ENCODE data around the gene C2CD5. TPM values are rescaled to one million over a fixed set of nuclear protein-coding genes. Genes with fewer than 3 reads are reported as not detected.

C2CD5 gene
- total RNA-seq, 4 donors from 2014 or later, result 47.9 to 123 (median 63.6) TPM

DNA sequence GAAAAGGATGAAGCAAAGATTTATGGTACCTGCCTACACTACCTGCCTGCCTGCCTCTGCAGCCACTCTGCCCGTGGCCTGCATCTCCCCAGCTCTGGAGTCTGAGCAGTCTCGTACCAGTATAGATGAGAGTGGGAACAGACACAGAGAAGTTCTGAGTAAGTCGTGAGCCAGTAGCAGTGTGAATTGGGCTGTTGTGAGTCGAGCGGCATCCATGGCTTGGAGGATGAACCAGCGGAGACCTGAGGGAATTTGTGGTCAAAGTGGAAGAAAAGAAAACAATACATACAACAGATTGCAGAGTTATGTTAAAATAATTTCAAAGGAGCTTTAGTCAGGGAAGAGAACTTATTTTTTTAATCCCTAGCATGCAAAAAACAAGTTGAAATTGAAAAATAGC, 25.3 kb downstream of the C2CD5 start:
- 87 to 94% methylated on average over 5 to 6 of the region's 6 CpGs for WGBS, 2 donors (ENCODE audit: low coverage in 1 of 2)
- peaks cover 0 to 47% (median 16%) of the 10 kb centered on the region in 4 donors for H3K36me3 ChIP-seq
- intact Hi-C loops (cut with DNase I; ENCODE audit: low total_unique reads) (no loop called here), in situ Hi-C loops (cut with MboI; ENCODE audit: low pct_ligation_motif_present in 1 of 4, low pct_unique_long_range_greater_than_20kb in 1 of 4, low sequenced_read_pairs in 3 of 4) (no loop called here)
- no peak for DNase-seq
- H3K27ac ChIP-seq, result no peak overlapping the region
- peaks cover 0 to 5% (median 0%) of the 10 kb centered on the region in 4 donors for H3K4me1 ChIP-seq
- no peak overlapping the region for H3K4me3 ChIP-seq
- H3K27me3 ChIP-seq, result no peaks in the 10 kb centered on the region
- TF ChIP-seq POLR2AphosphoS5 (IDR thresholded peaks at IDR 0.05), result no peak
- TF ChIP-seq, protein P1, sequence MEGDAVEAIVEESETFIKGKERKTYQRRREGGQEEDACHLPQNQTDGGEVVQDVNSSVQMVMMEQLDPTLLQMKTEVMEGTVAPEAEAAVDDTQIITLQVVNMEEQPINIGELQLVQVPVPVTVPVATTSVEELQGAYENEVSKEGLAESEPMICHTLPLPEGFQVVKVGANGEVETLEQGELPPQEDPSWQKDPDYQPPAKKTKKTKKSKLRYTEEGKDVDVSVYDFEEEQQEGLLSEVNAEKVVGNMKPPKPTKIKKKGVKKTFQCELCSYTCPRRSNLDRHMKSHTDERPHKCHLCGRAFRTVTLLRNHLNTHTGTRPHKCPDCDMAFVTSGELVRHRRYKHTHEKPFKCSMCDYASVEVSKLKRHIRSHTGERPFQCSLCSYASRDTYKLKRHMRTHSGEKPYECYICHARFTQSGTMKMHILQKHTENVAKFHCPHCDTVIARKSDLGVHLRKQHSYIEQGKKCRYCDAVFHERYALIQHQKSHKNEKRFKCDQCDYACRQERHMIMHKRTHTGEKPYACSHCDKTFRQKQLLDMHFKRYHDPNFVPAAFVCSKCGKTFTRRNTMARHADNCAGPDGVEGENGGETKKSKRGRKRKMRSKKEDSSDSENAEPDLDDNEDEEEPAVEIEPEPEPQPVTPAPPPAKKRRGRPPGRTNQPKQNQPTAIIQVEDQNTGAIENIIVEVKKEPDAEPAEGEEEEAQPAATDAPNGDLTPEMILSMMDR (IDR thresholded peaks at IDR 0.05), result no peak
- no peak for TF ChIP-seq POLR2A (IDR thresholded peaks at IDR 0.05)
- no peak for TF ChIP-seq EP300 (IDR thresholded peaks at IDR 0.05; ENCODE audit: low read depth)
- H3K9me3 ChIP-seq, result no peaks in the 10 kb centered on the region

DNA sequence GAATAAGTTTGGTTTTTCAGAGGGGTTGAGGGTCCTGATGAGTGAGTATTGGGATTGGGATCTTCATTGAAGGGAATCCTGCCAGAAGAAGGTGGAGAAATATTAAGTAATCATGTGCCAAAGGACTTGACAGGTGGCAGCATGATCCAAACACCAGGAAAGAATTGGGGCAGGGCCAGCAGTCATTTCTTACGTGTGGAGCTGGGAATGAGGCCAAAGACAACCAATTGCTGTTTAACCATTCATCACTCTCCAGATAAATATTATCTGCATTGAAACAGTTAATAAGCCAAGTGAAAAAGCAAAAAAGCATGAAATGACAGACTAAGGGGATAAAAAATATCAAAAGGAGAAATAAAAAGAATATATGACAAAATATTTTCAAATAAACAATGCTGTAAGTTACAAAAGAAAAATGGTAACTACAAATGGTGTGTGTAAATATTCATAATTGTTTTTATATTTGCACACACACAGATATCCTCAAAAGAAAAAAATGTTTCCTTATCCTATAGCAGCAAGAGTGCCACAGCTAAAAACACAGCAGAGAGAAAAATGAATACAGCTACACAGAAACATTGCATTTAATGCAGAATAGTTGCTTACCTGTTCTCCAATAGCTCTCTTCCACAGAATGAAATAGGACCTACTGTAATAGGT, 26.2 kb downstream of the C2CD5 start:
- Histone ChIP-seq H3K27ac (no peak overlapping the region), H3K4me1 (peaks cover 0 to 5% (median 0%) of the 10 kb centered on the region in 4 donors), H3K4me3 (no peak overlapping the region), H3K9me3 (no peaks in the 10 kb centered on the region), H3K36me3 (peaks cover 0 to 40% (median 12%) of the 10 kb centered on the region in 4 donors), H3K27me3 (no peaks in the 10 kb centered on the region)
- no peak for TF ChIP-seq POLR2A (IDR thresholded peaks at IDR 0.05)
- TF ChIP-seq, protein P1 (IDR thresholded peaks at IDR 0.05), result no peak
- TF ChIP-seq EP300 (IDR thresholded peaks at IDR 0.05; ENCODE audit: low read depth), result no peak
- TF ChIP-seq POLR2AphosphoS5 (IDR thresholded peaks at IDR 0.05), result no peak
- DNase-seq, result no peak
- 34 to 57% methylated on average over 1 of the region's 1 CpG for WGBS, 2 donors (ENCODE audit: low coverage in 1 of 2)
- intact Hi-C loops (cut with DNase I; ENCODE audit: low total_unique reads) (no loop called here), in situ Hi-C loops (cut with MboI; ENCODE audit: low pct_ligation_motif_present in 1 of 4, low pct_unique_long_range_greater_than_20kb in 1 of 4, low sequenced_read_pairs in 3 of 4) (no loop called here)

GRCh38 chr12:22514875-22515274, 29.5 kb downstream of the C2CD5 start:
- 88 to 93% methylated on average over 1 of the region's 1 CpG for WGBS, 2 donors (ENCODE audit: low coverage in 1 of 2)
- TF ChIP-seq POLR2AphosphoS5 (IDR thresholded peaks at IDR 0.05) (no peak), POLR2A (IDR thresholded peaks at IDR 0.05) (no peak), EP300 (IDR thresholded peaks at IDR 0.05; ENCODE audit: low read depth) (no peak)
- TF ChIP-seq, protein P1 (IDR thresholded peaks at IDR 0.05), result no peak
- H3K4me1 ChIP-seq, result peaks cover 0 to 5% (median 0%) of the 10 kb centered on the region in 4 donors
- no peaks in the 10 kb centered on the region for H3K9me3 ChIP-seq
- intact Hi-C loops (cut with DNase I; ENCODE audit: low total_unique reads), result loop anchor here (5.0 kb wide), 1 partner anchor 468 kb away; the partner anchor contains the start of gene CMAS
- no peak overlapping the region for H3K27ac ChIP-seq
- no peaks in the 10 kb centered on the region for H3K27me3 ChIP-seq
- peaks cover 0 to 32% (median 6%) of the 10 kb centered on the region in 4 donors for H3K36me3 ChIP-seq
- in situ Hi-C loops (cut with MboI; ENCODE audit: low pct_ligation_motif_present in 1 of 4, low pct_unique_long_range_greater_than_20kb in 1 of 4, low sequenced_read_pairs in 3 of 4), result no loop called here
- no peak for DNase-seq
- H3K4me3 ChIP-seq, result no peak overlapping the region

DNA sequence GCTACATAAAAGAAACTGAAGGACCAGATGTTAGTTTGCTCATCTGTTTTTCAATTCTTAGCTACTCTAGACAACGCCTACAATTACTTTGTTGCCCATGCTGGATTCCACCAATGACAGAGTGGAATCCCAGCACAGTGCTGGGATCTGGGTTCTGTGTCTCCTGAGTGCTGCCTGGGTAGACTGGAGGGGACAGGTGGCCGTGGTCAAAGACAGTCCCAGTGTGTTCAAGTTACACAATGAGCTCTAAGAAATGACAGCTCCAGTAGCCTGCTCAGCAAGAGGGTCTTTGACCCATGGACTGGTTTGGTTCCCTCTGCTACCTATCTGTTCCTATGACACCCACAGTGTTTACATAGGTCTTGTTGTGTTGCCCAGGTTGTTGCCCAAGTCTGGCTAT, 38.5 kb downstream of the C2CD5 start:
- no peak overlapping the region for H3K4me3 ChIP-seq
- 94 to 100% methylated on average over 1 to 2 of the region's 2 CpGs for WGBS, 2 donors (ENCODE audit: low coverage in 1 of 2)
- no peak for TF ChIP-seq POLR2A (IDR thresholded peaks at IDR 0.05)
- TF ChIP-seq POLR2AphosphoS5 (IDR thresholded peaks at IDR 0.05), result no peak
- TF ChIP-seq, protein P1 (IDR thresholded peaks at IDR 0.05), result no peak
- TF ChIP-seq EP300 (IDR thresholded peaks at IDR 0.05; ENCODE audit: low read depth), result no peak
- no peaks in the 10 kb centered on the region for H3K27me3 ChIP-seq
- H3K4me1 ChIP-seq, result no peaks in the 10 kb centered on the region
- intact Hi-C loops (cut with DNase I; ENCODE audit: low total_unique reads), result no loop called here
- no peak for DNase-seq
- no peaks in the 10 kb centered on the region for H3K9me3 ChIP-seq
- H3K36me3 ChIP-seq, result peaks cover 0 to 27% (median 12%) of the 10 kb centered on the region in 4 donors
- no peak overlapping the region for H3K27ac ChIP-seq
- in situ Hi-C loops (cut with MboI; ENCODE audit: low pct_ligation_motif_present in 1 of 4, low pct_unique_long_range_greater_than_20kb in 1 of 4, low sequenced_read_pairs in 3 of 4), result no loop called here

Measured in transverse colon (tissue), 4 donors.